Activated CD4-positive, CD25-positive, alpha-beta regulatory T cell treated with anti-CD3 and anti-CD28 coated beads, Interleukin-2, amount 50 U/mL, for 72 hours (primary cell): ENCODE data around the gene CARMIL1.
A peak's percentile ranks its signal among the peaks of the same experiment; 100 is the strongest.

Source experiments
- DNase-seq: peaks from one replicate; pipeline ENCODE4 v3.0.0; 2021

CARMIL1 gene

GRCh38 chr6:25635886-25636317 lies 356.7 kb downstream of the CARMIL1 start:
- no peak for DNase-seq

DNA sequence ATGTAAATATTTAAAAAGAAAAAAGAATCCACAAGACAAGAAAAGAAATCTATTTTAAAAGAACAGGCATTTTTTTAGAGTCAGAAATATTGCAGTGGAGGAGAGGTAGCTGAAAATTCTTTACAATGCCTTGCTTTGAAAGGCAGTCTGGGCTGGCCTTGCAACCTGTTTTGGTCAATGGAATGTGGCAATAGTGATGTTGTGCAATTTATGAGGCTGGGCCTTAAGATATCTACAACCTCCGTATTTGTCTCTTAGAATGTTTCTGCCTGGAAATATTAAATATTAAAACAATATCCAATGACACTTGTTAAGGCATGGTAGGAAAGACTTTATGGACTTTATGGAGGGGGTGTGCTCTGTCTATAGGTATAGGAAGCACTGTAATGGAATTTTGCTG lies 358.0 kb downstream of the CARMIL1 start:
- no peak for DNase-seq

- no peak for DNase-seq
Measured at GRCh38 chr6:25637960-25638434, 358.8 kb downstream of the CARMIL1 start.

DNA sequence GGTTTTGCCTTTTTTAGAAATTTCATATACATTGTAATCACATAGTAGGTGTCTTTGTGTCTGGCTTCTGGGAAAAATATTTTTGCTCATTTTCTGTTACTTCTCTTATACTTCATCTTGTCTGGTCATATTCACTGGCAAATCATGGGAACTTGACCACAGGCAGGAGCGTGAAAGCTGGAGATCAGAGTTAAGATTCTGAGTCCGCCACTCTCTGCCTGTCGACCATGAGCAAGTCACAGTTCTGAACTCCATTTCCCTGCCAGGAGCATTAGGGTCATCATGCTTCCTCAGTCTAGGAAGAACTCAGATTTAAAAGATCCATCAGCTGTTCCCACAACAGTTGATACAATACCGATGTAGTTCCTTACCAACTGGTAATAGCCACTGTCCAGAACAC lies 360.5 kb downstream of the CARMIL1 start:
- no peak for DNase-seq

- no peak for DNase-seq
Measured at GRCh38 chr6:25640446-25640845, 361.3 kb downstream of the CARMIL1 start.

- no peak for DNase-seq
Measured at GRCh38 chr6:25640891-25641290, 361.7 kb downstream of the CARMIL1 start.

DNA sequence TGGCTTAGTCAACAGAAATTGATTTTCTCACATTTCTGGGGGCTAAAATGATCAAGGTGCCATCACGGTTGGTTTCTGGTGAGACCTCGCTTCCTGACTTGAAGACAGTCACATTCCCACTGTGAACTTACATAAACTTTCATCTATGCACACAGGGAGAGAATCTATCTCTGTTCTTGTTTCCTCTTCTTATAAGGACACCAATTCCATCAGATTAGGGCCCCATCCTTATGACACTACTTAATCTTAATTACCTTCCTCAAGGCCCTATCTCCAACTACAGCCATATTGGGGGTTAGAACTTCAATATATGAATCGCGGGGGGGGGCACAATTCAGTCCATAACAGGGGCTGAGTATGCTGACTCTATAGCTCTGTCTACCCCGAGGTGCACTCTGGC lies 362.2 kb downstream of the CARMIL1 start:
- DNase-seq = no peak

- DNase-seq = no peak
Measured at GRCh38 chr6:25641940-25642666, 362.9 kb downstream of the CARMIL1 start.

DNA sequence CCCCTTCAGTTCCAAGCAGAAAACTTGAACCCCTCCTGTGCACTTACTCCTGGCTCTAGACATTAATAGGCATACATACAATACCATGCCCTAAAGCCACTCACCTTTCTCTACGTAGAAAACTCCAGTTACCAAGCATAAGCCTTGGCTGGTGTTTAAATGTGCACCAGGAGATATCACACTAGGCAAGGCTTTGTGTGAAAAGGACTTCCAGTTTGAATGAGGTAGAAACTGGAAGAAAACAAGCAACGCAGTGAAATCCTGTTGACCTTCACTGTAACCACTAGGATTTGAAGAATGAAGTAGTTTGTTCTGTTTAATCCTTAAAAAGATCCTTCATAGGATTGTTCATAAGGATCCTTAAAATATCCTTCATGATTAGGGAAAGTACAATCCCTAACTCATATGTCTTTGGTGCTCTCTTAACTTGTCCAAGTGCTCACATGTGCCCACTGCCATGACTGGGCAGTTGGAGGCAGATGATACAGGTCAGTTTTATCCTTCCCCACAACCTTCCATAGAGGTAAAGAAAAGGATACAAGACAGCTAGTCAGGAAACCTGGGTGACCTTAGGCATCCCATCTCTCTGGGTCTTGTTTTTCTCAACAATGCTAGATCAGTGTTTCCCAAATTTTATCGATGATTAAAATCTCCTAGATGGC lies 363.6 kb downstream of the CARMIL1 start:
- DNase-seq = no peak

GRCh38 chr6:25645916-25646315 lies 366.7 kb downstream of the CARMIL1 start:
- no peak for DNase-seq

- DNase-seq = no peak
Measured at GRCh38 chr6:25649611-25650010, 370.4 kb downstream of the CARMIL1 start.

GRCh38 chr6:25652007-25652515 lies 372.9 kb downstream of the CARMIL1 start, which contains the start of gene SCGN:
Gene SCGN, plus strand, starts transcription at chr6:25652215. Its CDS starts 189 bp downstream, at chr6:25652404.
- peak; percentile 33 for DNase-seq

- DNase-seq = no peak
Measured at GRCh38 chr6:25655723-25656122, 376.5 kb downstream of the CARMIL1 start.

DNA sequence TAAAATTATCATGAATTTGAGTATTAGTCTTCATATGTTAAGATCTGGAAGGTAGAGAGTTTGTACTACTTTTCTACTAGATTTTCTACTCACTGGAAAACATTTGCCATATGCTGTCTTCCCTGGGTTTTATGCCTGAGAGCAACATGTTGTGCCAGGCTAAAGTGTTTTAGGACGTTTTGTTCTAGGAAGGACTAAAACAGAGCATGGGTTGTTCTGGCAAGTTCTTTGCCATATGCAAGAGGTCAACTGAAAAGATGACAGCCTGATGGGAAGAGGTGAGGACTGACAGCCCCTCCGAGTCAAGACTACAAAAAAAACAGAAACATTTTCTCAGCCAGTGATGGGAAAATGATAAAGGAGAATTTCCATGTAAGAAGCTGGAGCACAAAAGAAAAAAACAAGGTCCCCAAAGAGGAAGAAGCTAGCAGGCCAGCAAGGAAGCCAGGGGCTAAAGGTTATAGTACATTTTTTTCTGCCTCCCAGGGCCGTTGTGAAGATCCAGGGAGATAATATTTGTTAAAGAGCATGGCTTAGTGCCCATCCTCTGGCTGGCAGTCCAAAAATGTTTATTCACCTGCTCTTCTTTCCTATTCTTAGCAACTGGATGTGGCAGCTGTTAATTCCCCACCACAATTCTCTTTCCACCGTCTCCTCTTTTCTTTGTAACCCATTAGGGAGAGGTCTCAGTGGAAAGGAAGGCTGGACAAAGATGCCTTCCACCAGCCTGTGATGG lies 380.6 kb downstream of the CARMIL1 start:
- no peak for DNase-seq

DNA sequence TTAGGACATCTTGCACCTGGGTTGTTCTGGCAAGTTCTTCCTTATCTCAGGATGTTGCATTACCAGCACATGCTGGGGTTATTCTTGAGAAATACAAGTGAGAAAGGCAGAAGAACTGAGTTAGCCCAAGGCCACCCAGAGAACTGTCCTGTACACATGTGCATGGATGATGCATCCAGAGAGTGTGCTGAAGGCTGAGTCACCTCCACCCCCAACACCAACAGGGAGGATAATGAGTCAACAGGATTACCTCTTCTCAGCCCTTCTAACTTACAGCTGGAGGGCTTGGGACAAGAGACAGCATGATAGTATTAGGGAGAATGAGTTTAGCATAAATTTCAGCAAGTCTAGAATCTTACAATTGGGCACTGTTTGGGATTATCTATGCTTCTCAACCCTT lies 381.3 kb downstream of the CARMIL1 start:
- DNase-seq = no peak

DNA sequence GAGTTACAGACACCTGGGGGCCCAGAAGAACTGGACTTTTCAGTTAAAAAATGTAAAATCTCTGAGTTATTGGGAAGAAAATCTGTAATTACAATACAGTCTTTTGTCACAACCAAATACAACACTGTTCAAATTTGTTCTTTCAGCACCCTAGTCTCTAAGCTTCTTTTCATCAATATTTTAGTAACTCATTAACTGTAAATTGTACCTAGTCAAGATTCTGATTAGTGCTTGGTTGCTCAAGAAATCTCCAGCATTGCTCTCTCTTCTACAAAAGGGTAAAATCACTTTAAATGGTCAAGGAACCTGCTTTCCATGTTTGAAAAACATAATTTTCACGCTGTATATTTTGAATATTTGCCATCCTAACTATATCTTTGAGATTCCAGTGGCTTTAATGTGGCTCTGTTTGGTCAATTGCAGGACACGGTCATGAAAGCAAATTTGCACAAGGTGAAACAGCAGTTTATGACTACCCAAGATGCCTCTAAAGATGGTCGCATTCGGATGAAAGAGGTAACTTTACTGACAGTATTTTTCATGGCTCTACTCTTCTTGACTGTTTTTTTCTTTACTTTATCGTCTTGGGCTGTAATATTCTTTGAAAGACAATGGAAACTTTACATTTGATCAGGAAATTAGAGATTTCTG lies 382.1 kb downstream of the CARMIL1 start:
- no peak for DNase-seq

GRCh38 chr6:25665455-25665854 lies 386.3 kb downstream of the CARMIL1 start:
- DNase-seq = no peak

DNA sequence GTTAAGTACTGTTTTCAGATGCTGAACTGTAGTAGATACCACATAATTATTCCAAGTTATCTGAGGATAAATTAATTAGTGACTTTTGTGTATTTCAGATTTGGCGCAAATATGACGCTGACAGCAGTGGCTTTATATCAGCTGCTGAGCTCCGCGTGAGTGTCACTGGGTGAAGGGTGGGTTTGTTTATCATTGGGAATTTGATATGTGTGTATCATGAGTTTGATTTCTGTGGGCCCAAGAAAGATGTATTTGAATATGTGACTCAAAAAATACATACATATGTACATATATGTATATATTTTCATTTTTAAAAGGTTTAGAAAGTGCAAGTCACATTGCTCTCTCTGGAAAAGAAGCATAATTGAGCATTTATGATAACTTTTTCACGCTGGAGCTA lies 390.2 kb downstream of the CARMIL1 start:
- DNase-seq = no peak
